ENCODE measurements around the gene TEX36. TPM values are rescaled to one million over a fixed set of nuclear protein-coding genes. Genes with fewer than 3 reads are reported as not detected.

Gene TEX36, protein sequence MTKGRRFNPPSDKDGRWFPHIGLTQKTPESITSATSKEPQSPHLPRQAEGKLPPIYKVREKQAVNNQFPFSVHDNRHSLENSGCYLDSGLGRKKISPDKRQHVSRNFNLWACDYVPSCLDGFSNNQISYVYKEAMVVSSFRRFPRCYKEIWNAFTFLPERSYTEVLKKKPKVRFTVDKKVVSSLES
- not detected in 2 replicates for polyA plus RNA-seq (2013)

DNA sequence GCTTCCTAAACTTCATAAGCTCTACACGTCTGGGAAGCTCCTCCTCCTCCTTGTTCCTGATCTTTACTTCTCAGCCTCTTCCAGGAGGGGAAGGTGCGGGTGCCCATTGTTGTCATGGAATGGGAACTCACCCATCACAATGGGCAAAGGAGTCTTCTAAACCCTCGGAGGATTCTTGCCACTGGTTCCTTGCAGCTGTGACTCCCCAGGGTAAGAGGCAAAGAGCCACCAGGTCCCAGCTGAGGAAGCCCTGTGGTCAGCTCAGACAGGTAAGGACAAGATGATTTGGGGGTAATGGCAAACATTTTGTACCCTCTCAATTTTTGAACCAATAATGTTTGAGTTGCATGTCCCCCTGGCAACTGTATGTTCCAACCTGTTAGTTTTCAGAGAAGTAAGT is at the start of gene TEX36:
Gene TEX36 (minus strand): TSS at position 101 of the 400 bp plus-strand sequence. CDS start 174 bp downstream, outside the sequence.
- H2BK5ac ChIP-seq (ENCODE audit: low read depth, low read length, poor library complexity) = no peak within 1 kb of the TSS
- no peak within 1 kb of the TSS for H2BK12ac ChIP-seq (ENCODE audit: low read length)
- H3K27ac ChIP-seq (ENCODE audit: low read depth, low read length) = no peak within 1 kb of the TSS
- H4K12ac ChIP-seq (ENCODE audit: low read depth, low read length) = no peak within 1 kb of the TSS
- no peak within 1 kb of the TSS for H3K4ac ChIP-seq (ENCODE audit: low read depth, low read length)
- H3K79me2 ChIP-seq (ENCODE audit: control insufficient read depth, insufficient read depth, low read length, poor library complexity) = no peaks in the 10 kb centered on the region
- H3K79me1 ChIP-seq (ENCODE audit: low read length) = no peaks in the 10 kb centered on the region
- H2AFZ ChIP-seq (ENCODE audit: insufficient read depth, low read length, poor library complexity) = no peak within 1 kb of the TSS
- no peak within 1 kb of the TSS for H3K4me2 ChIP-seq (ENCODE audit: low read length)
- H3K9ac ChIP-seq (ENCODE audit: low read length) = no peak within 1 kb of the TSS
- H2BK120ac ChIP-seq (ENCODE audit: insufficient read depth, low read length, poor library complexity) = no peak within 1 kb of the TSS
- no peak within 1 kb of the TSS for H3K18ac ChIP-seq (ENCODE audit: low read length)
- no peaks in the 10 kb centered on the region for H3K27me3 ChIP-seq (ENCODE audit: insufficient read depth, low read length)
- H2AK5ac ChIP-seq (ENCODE audit: low read length) = no peak within 1 kb of the TSS
- no CpG with 5 or more reads among the region's 3 CpGs for WGBS (ENCODE audit: extremely low coverage, insufficient coverage, insufficient read length)
- H3K23ac ChIP-seq (ENCODE audit: low read length) = no peak within 1 kb of the TSS
- H4K8ac ChIP-seq (ENCODE audit: low read depth, low read length) = no peak within 1 kb of the TSS
- H3K4me1 ChIP-seq (ENCODE audit: control insufficient read depth in 1 of 2, insufficient read depth in 2 of 2, low read length in 2 of 2) = no peaks in the 10 kb centered on the region
- no peak within 1 kb of the TSS for H3K14ac ChIP-seq (ENCODE audit: low read length)
- no peak within 1 kb of the TSS for H4K91ac ChIP-seq (ENCODE audit: low read depth, low read length)
- no peak within 1 kb of the TSS for H3K4me3 ChIP-seq (ENCODE audit: low read depth, low read length)
- no peak for DNase-seq
- H3K36me3 ChIP-seq (ENCODE audit: control insufficient read depth in 1 of 2, insufficient read depth in 2 of 2, low read length in 2 of 2) = no peaks in the 10 kb centered on the region
- peaks cover 5% of the 10 kb centered on the region for H3K9me3 ChIP-seq (ENCODE audit: insufficient read depth, low read depth, low read length)

DNA sequence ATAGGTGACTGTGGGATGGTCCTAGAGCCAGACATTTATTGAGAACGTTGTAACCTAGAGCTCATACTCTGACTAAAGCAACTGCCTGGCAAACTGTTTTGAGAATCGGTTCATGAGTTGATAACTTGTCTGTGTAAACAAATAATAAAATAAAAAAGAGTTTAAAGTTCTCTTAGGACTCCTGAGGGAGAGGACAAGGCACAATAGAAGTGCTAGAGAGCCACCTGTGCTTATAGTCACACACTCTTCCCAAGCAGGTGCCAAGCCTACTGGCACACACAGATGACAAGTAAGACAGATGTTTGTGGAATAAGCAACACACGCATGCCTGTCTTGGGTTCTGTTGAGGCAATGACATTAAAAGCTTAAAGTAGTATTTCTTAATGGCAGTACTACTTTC is 44.5 kb upstream of the TEX36 start:
- H4K12ac ChIP-seq (ENCODE audit: low read depth, low read length) = no peak overlapping the region

DNA sequence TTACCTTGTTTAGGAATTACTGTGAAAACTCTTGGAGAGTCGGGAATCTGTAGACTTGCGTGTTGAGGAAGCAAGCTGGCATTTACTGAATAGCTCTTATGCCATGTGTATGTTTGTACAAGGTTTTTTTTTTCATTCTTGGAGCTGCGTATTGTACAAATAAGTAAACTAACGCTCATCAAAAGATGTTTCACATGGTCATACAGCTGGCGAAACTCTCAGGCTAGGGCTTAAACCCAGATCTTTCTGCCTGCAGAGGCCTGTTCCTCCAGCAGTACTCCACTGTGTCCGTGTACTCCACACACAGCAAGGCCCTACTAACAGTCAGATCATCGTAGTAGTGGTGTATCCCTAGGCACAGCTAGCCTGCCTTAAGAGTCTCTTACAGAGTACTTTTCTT is 44.0 kb upstream of the TEX36 start:
- Histone ChIP-seq H4K8ac (ENCODE audit: low read depth, low read length) (no peak overlapping the region), H3K9me3 (ENCODE audit: insufficient read depth, low read depth, low read length) (no peaks in the 10 kb centered on the region), H3K27ac (ENCODE audit: low read depth, low read length) (no peak overlapping the region), H3K23ac (ENCODE audit: low read length) (no peak overlapping the region), H3K4me3 (ENCODE audit: low read depth, low read length) (no peak overlapping the region), H3K9ac (ENCODE audit: low read length) (no peak overlapping the region), H3K79me1 (ENCODE audit: low read length) (no peaks in the 10 kb centered on the region), H4K12ac (ENCODE audit: low read depth, low read length) (no peak overlapping the region), H2AFZ (ENCODE audit: insufficient read depth, low read length, poor library complexity) (no peak overlapping the region), H3K4me2 (ENCODE audit: low read length) (no peak overlapping the region), H2BK5ac (ENCODE audit: low read depth, low read length, poor library complexity) (no peak overlapping the region), H2AK5ac (ENCODE audit: low read length) (no peak overlapping the region), H3K27me3 (ENCODE audit: insufficient read depth, low read length) (no peaks in the 10 kb centered on the region), H3K79me2 (ENCODE audit: control insufficient read depth, insufficient read depth, low read length, poor library complexity) (no peaks in the 10 kb centered on the region), H3K4me1 (ENCODE audit: control insufficient read depth in 1 of 2, insufficient read depth in 2 of 2, low read length in 2 of 2) (no peaks in the 10 kb centered on the region), H3K4ac (ENCODE audit: low read depth, low read length) (no peak overlapping the region), H3K14ac (ENCODE audit: low read length) (no peak overlapping the region), H3K18ac (ENCODE audit: low read length) (no peak overlapping the region), H2BK12ac (ENCODE audit: low read length) (no peak overlapping the region), H3K36me3 (ENCODE audit: control insufficient read depth in 1 of 2, insufficient read depth in 2 of 2, low read length in 2 of 2) (peaks cover 12 to 36% of the 10 kb centered on the region in 2 experiments), H4K91ac (ENCODE audit: low read depth, low read length) (no peak overlapping the region), H2BK120ac (ENCODE audit: insufficient read depth, low read length, poor library complexity) (no peak overlapping the region)
- WGBS (ENCODE audit: extremely low coverage, insufficient coverage, insufficient read length) = no CpG with 5 or more reads among the region's 7 CpGs
- DNase-seq = no peak

More for the DNA sequence above, 44.5 kb upstream of the TEX36 start:
- H2BK120ac ChIP-seq (ENCODE audit: insufficient read depth, low read length, poor library complexity) = no peak overlapping the region
- H3K23ac ChIP-seq (ENCODE audit: low read length) = no peak overlapping the region
- peaks cover 12 to 37% of the 10 kb centered on the region in 2 experiments for H3K36me3 ChIP-seq (ENCODE audit: control insufficient read depth in 1 of 2, insufficient read depth in 2 of 2, low read length in 2 of 2)
- H3K4ac ChIP-seq (ENCODE audit: low read depth, low read length) = no peak overlapping the region
- H2BK12ac ChIP-seq (ENCODE audit: low read length) = no peak overlapping the region
- no peaks in the 10 kb centered on the region for H3K27me3 ChIP-seq (ENCODE audit: insufficient read depth, low read length)
- H3K79me1 ChIP-seq (ENCODE audit: low read length) = no peaks in the 10 kb centered on the region
- no peaks in the 10 kb centered on the region for H3K4me1 ChIP-seq (ENCODE audit: control insufficient read depth in 1 of 2, insufficient read depth in 2 of 2, low read length in 2 of 2)
- H4K91ac ChIP-seq (ENCODE audit: low read depth, low read length) = no peak overlapping the region
- WGBS (ENCODE audit: extremely low coverage, insufficient coverage, insufficient read length) = no CpG with 5 or more reads among the region's 3 CpGs
- no peak overlapping the region for H3K27ac ChIP-seq (ENCODE audit: low read depth, low read length)
- no peak overlapping the region for H3K14ac ChIP-seq (ENCODE audit: low read length)
- H3K9ac ChIP-seq (ENCODE audit: low read length) = no peak overlapping the region
- H2BK5ac ChIP-seq (ENCODE audit: low read depth, low read length, poor library complexity) = no peak overlapping the region
- H3K4me3 ChIP-seq (ENCODE audit: low read depth, low read length) = no peak overlapping the region
- H2AK5ac ChIP-seq (ENCODE audit: low read length) = no peak overlapping the region
- no peak overlapping the region for H3K18ac ChIP-seq (ENCODE audit: low read length)
- no peak for DNase-seq
- H4K8ac ChIP-seq (ENCODE audit: low read depth, low read length) = no peak overlapping the region
- H3K4me2 ChIP-seq (ENCODE audit: low read length) = no peak overlapping the region
- H3K9me3 ChIP-seq (ENCODE audit: insufficient read depth, low read depth, low read length) = no peaks in the 10 kb centered on the region
- H3K79me2 ChIP-seq (ENCODE audit: control insufficient read depth, insufficient read depth, low read length, poor library complexity) = no peaks in the 10 kb centered on the region
- H2AFZ ChIP-seq (ENCODE audit: insufficient read depth, low read length, poor library complexity) = no peak overlapping the region

DNA sequence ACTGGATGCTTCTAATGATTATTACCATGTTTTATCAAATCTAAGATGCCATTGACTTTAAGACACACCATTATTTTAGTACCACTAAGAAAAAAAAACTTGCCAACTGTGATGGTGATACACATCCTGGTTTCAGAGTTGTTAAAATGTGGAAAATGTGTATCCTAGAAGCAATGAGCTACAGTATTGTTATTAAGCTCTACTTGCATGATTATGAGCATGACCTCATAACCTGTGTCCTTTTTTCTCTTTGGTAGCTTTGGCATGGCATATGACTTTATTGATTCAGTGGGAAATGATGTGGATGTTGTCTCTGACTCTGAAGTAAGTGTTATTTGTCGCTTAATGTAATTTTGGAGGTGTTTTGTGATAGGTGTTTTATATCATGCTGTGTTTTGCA is 39.8 kb upstream of the TEX36 start:
- DNase-seq = no peak
- peaks cover 0 to 3% of the 10 kb centered on the region in 2 experiments for H3K4me1 ChIP-seq (ENCODE audit: control insufficient read depth in 1 of 2, insufficient read depth in 2 of 2, low read length in 2 of 2)
- no peak overlapping the region for H2BK12ac ChIP-seq (ENCODE audit: low read length)
- no peak overlapping the region for H2AFZ ChIP-seq (ENCODE audit: insufficient read depth, low read length, poor library complexity)
- H3K14ac ChIP-seq (ENCODE audit: low read length) = no peak overlapping the region
- no peak overlapping the region for H3K4ac ChIP-seq (ENCODE audit: low read depth, low read length)
- peaks cover 6 to 20% of the 10 kb centered on the region in 2 experiments for H3K36me3 ChIP-seq (ENCODE audit: control insufficient read depth in 1 of 2, insufficient read depth in 2 of 2, low read length in 2 of 2)
- H3K4me3 ChIP-seq (ENCODE audit: low read depth, low read length) = no peak overlapping the region
- no peak overlapping the region for H2AK5ac ChIP-seq (ENCODE audit: low read length)
- no peak overlapping the region for H4K8ac ChIP-seq (ENCODE audit: low read depth, low read length)
- no peak overlapping the region for H4K91ac ChIP-seq (ENCODE audit: low read depth, low read length)
- H3K18ac ChIP-seq (ENCODE audit: low read length) = no peak overlapping the region
- H3K9ac ChIP-seq (ENCODE audit: low read length) = no peak overlapping the region
- H3K27ac ChIP-seq (ENCODE audit: low read depth, low read length) = no peak overlapping the region
- no peak overlapping the region for H2BK120ac ChIP-seq (ENCODE audit: insufficient read depth, low read length, poor library complexity)
- H3K4me2 ChIP-seq (ENCODE audit: low read length) = no peak overlapping the region
- no peak overlapping the region for H3K23ac ChIP-seq (ENCODE audit: low read length)
- WGBS (ENCODE audit: extremely low coverage, insufficient coverage, insufficient read length) = no CpG with 5 or more reads among the region's 1 CpG
- no peak overlapping the region for H4K12ac ChIP-seq (ENCODE audit: low read depth, low read length)
- peaks cover 9% of the 10 kb centered on the region for H3K79me1 ChIP-seq (ENCODE audit: low read length)
- H3K79me2 ChIP-seq (ENCODE audit: control insufficient read depth, insufficient read depth, low read length, poor library complexity) = peaks cover 13% of the 10 kb centered on the region
- H3K9me3 ChIP-seq (ENCODE audit: insufficient read depth, low read depth, low read length) = no peaks in the 10 kb centered on the region
- no peak overlapping the region for H2BK5ac ChIP-seq (ENCODE audit: low read depth, low read length, poor library complexity)
- no peaks in the 10 kb centered on the region for H3K27me3 ChIP-seq (ENCODE audit: insufficient read depth, low read length)
